Measurements from ENCODE around the gene C5orf24. TPM values are rescaled to one million over a fixed set of nuclear protein-coding genes. Genes with fewer than 3 reads are reported as not detected.
"Not testable (repeated sequence)": the region's sequence is repeated elsewhere in the genome, so short reads cannot be mapped to it uniquely, and the experiment has no call there.

C5orf24 gene
- total RNA-seq, 1 experiment from 2014 or later, result 18.2 TPM

DNA sequence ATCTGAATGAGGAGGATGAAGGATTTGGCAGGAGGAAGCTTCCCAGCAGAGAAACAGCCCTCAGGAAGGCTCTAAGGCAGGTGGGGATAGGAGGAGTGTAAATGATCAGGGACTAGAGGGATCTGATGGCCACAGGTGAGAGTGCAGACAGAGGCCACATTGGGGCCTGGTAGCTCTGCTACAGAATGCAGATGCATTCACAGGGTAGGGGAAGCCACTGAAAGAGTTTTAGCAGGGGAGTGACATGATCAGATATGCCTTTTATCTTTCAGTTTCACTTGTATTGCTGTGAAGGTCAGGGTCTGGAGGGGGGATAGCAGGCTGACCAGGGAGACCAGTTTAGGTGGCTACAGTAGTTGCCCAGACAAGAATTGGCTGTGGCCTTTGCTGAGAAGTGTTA is 31.4 kb downstream of the C5orf24 start:
- no TSS peak for BruUV-seq (replicated peaks)
- H4K20me1 ChIP-seq (ENCODE audit: low read length), result no peaks in the 10 kb centered on the region
- H3K9me3 ChIP-seq (ENCODE audit: low read length), result no peaks in the 10 kb centered on the region
- no peaks in the 10 kb centered on the region for H3K9me2 ChIP-seq (replicated peaks; ENCODE audit: low read length)
- H3K4me1 ChIP-seq (ENCODE audit: insufficient read depth, low read length), result peaks cover 6% of the 10 kb centered on the region; the same call in 1 of the 2 replicates
- ChIA-PET POLR2A (ENCODE audit: unreplicated experiment) (no interaction called here), CTCF (no interaction called here)
- H2AFZ ChIP-seq (ENCODE audit: low read length), result no peak overlapping the region
- ATAC-seq, result no peak
- no peaks in the 10 kb centered on the region for H3F3A ChIP-seq (ENCODE audit: low read length, unreplicated experiment)
- no peak overlapping the region for H3K4me2 ChIP-seq (ENCODE audit: low read length)
- H3K79me2 ChIP-seq (ENCODE audit: low read length), result peaks cover 17% of the 10 kb centered on the region
- intact Hi-C loops (cut with micrococcal nuclease), result no loop called here
- TF ChIP-seq, protein P1, sequence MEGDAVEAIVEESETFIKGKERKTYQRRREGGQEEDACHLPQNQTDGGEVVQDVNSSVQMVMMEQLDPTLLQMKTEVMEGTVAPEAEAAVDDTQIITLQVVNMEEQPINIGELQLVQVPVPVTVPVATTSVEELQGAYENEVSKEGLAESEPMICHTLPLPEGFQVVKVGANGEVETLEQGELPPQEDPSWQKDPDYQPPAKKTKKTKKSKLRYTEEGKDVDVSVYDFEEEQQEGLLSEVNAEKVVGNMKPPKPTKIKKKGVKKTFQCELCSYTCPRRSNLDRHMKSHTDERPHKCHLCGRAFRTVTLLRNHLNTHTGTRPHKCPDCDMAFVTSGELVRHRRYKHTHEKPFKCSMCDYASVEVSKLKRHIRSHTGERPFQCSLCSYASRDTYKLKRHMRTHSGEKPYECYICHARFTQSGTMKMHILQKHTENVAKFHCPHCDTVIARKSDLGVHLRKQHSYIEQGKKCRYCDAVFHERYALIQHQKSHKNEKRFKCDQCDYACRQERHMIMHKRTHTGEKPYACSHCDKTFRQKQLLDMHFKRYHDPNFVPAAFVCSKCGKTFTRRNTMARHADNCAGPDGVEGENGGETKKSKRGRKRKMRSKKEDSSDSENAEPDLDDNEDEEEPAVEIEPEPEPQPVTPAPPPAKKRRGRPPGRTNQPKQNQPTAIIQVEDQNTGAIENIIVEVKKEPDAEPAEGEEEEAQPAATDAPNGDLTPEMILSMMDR (conservative IDR thresholded peaks at IDR 0.05; ENCODE audit: low read depth, low read length), result no peak
- TF ChIP-seq EZH2 (IDR thresholded peaks at IDR 0.05; ENCODE audit: low read length, unreplicated experiment) (no peak), EZH2phosphoT487 (IDR thresholded peaks at IDR 0.05; ENCODE audit: borderline replicate concordance, low read length) (no peak)
- H3K27me3 ChIP-seq (ENCODE audit: low read length), result no peaks in the 10 kb centered on the region
- no peak overlapping the region for H3K9ac ChIP-seq (ENCODE audit: low read length)
- no peak for DNase-seq
- no peak overlapping the region for H3K4me3 ChIP-seq (ENCODE audit: low read length)
- no peak overlapping the region for H3K27ac ChIP-seq (ENCODE audit: low read length)
- no peaks in the 10 kb centered on the region for H3K36me3 ChIP-seq (ENCODE audit: low read depth, low read length)

GRCh38 chr5:134878403-134878802 is 32.6 kb downstream of the C5orf24 start:
- Histone ChIP-seq H3K9me3 (ENCODE audit: low read length) (no peaks in the 10 kb centered on the region), H3K9me2 (replicated peaks; ENCODE audit: low read length) (no peaks in the 10 kb centered on the region), H3K4me1 (ENCODE audit: insufficient read depth, low read length) (peaks cover 6% of the 10 kb centered on the region; the same call in 1 of the 2 replicates), H3K79me2 (ENCODE audit: low read length) (peaks cover 17% of the 10 kb centered on the region), H3K27me3 (ENCODE audit: low read length) (no peaks in the 10 kb centered on the region), H3K4me3 (ENCODE audit: low read length) (no peak overlapping the region), H2AFZ (ENCODE audit: low read length) (no peak overlapping the region), H3K4me2 (ENCODE audit: low read length) (no peak overlapping the region), H3F3A (ENCODE audit: low read length, unreplicated experiment) (no peaks in the 10 kb centered on the region), H3K36me3 (ENCODE audit: low read depth, low read length) (no peaks in the 10 kb centered on the region), H3K27ac (ENCODE audit: low read length) (no peak overlapping the region), H4K20me1 (ENCODE audit: low read length) (no peaks in the 10 kb centered on the region), H3K9ac (ENCODE audit: low read length) (no peak overlapping the region)
- no TSS peak for BruUV-seq (replicated peaks)
- intact Hi-C loops (cut with micrococcal nuclease), result no loop called here
- ChIA-PET POLR2A (ENCODE audit: unreplicated experiment) (no interaction called here), CTCF (no interaction called here)
- no peak for ATAC-seq
- TF ChIP-seq EZH2 (IDR thresholded peaks at IDR 0.05; ENCODE audit: low read length, unreplicated experiment) (no peak), EZH2phosphoT487 (IDR thresholded peaks at IDR 0.05; ENCODE audit: borderline replicate concordance, low read length) (no peak)
- TF ChIP-seq, protein P1 (conservative IDR thresholded peaks at IDR 0.05; ENCODE audit: low read depth, low read length), result no peak
- no peak for DNase-seq

DNA sequence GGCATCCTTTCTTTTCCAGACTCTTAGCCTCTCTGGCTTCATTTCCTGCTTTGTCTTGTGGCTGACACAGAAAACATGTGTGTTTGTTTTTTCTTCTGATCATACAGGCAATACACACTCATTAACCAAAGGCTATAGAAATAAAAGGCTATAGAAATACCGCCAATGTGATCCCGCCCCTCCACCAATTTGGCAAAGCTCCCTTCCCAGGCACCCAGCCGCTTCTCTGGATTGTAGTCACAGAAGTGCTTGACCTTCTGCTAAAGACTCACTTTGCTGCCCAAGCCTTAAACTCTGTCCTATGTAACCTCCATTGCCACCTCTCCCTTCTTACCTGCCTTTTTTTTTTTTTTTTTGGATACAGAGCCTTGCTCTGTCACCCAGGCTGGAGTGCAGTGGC is 33.7 kb downstream of the C5orf24 start:
- no peak overlapping the region for H3K9ac ChIP-seq (ENCODE audit: low read length)
- H3K4me2 ChIP-seq (ENCODE audit: low read length), result no peak overlapping the region
- H3K36me3 ChIP-seq (ENCODE audit: low read depth, low read length), result no peaks in the 10 kb centered on the region
- H3K27ac ChIP-seq (ENCODE audit: low read length), result no peak overlapping the region
- no peaks in the 10 kb centered on the region for H3K27me3 ChIP-seq (ENCODE audit: low read length)
- peaks cover 17% of the 10 kb centered on the region for H3K79me2 ChIP-seq (ENCODE audit: low read length)
- no peaks in the 10 kb centered on the region for H4K20me1 ChIP-seq (ENCODE audit: low read length)
- DNase-seq (no peak), ATAC-seq (no peak)
- no peak overlapping the region for H2AFZ ChIP-seq (ENCODE audit: low read length)
- TF ChIP-seq EZH2 (IDR thresholded peaks at IDR 0.05; ENCODE audit: low read length, unreplicated experiment) (no peak), EZH2phosphoT487 (IDR thresholded peaks at IDR 0.05; ENCODE audit: borderline replicate concordance, low read length) (no peak)
- TF ChIP-seq, protein P1 (conservative IDR thresholded peaks at IDR 0.05; ENCODE audit: low read depth, low read length), result no peak
- no peaks in the 10 kb centered on the region for H3K9me3 ChIP-seq (ENCODE audit: low read length)
- ChIA-PET CTCF (no interaction called here), POLR2A (ENCODE audit: unreplicated experiment) (no interaction called here)
- no peak overlapping the region for H3K4me3 ChIP-seq (ENCODE audit: low read length)
- no peaks in the 10 kb centered on the region for H3K4me1 ChIP-seq (ENCODE audit: insufficient read depth, low read length)
- H3K9me2 ChIP-seq (replicated peaks; ENCODE audit: low read length), result no peaks in the 10 kb centered on the region
- BruUV-seq (replicated peaks), result no TSS peak
- intact Hi-C loops (cut with micrococcal nuclease), result no loop called here
- no peaks in the 10 kb centered on the region for H3F3A ChIP-seq (ENCODE audit: low read length, unreplicated experiment)

- H3K9ac ChIP-seq (ENCODE audit: low read length); H3K36me3 ChIP-seq (ENCODE audit: low read depth, low read length); H3K9me2 ChIP-seq (replicated peaks; ENCODE audit: low read length); H4K20me1 ChIP-seq (ENCODE audit: low read length); H3F3A ChIP-seq (ENCODE audit: low read length, unreplicated experiment); CTCF ChIA-PET; H3K4me3 ChIP-seq (ENCODE audit: low read length); intact Hi-C loops (cut with micrococcal nuclease); H3K27me3 ChIP-seq (ENCODE audit: low read length); H3K27ac ChIP-seq (ENCODE audit: low read length); H3K4me2 ChIP-seq (ENCODE audit: low read length); DNase-seq; H2AFZ ChIP-seq (ENCODE audit: low read length); BruUV-seq (replicated peaks); H3K4me1 ChIP-seq (ENCODE audit: insufficient read depth, low read length); ATAC-seq; H3K9me3 ChIP-seq (ENCODE audit: low read length): not testable (repeated sequence)
- peaks cover 15% of the 10 kb centered on the region for H3K79me2 ChIP-seq (ENCODE audit: low read length)
- POLR2A ChIA-PET (ENCODE audit: unreplicated experiment), result interaction anchor here (0.7 kb wide), 1 partner anchor 36 kb away, joined by 6 read pairs; no protein-coding TSS in a partner anchor
Observed at GRCh38 chr5:134880937-134881336, 35.2 kb downstream of the C5orf24 start.

All from PC-3 (cell line).